Right forelimb (tissue), 1 donor: ENCODE results near the gene OLA1.
A peak's percentile ranks its signal among the peaks of the same experiment; 100 is the strongest.
"Not testable (repeated sequence)": the region's sequence is repeated elsewhere in the genome, so short reads cannot be mapped to it uniquely, and the experiment has no call there.

Source experiments
- DNase-seq: peaks from one replicate; pipeline ENCODE4 v3.0.0-alpha.2; 2018

Gene OLA1

GRCh38 chr2:174248187-174248997 lies at the start of gene OLA1:
TSS of gene OLA1 (minus strand) at chr2:174248532. CDS start at chr2:174246815, 1,717 bp downstream.
- peak; percentile 96 for DNase-seq

DNA sequence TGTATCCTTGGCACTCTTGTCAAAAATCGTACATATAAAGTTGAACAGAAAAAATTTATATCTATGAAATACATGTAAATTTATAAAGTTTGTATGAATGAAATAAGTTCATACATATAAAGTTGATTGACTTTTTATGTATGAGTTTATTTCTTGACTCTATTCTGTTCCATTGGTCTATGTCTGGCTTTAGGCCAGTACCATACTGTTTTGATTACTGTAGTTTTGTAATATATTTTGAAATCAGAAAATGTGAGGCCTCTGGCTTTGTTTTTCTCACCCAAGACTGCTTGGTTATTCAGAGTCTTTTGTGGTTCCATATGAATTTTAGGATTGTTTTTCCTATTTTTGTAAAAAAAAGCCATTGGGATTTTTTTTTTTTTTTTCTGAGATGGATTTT lies 44.6 kb upstream of the OLA1 start:
- no peak for DNase-seq

DNA sequence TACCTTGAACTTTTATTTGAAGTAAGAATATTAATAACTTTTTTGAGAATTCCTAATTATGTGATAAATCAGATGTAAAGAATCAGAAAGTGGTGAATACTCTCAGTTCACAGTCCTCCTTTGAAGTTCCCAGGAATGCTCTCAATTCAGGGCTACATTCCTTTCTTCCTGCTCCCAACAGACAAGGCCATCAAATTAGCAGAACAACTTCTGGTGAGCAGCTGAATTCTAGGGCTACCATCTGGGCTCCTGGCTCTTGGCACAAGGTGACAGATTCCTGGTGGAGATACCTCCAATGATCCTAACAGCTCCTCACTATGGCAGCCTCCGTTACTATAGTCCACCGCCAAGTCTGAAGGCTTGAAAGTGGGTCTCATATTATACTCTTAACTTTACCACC lies 37.8 kb upstream of the OLA1 start:
- no peak for DNase-seq

DNA sequence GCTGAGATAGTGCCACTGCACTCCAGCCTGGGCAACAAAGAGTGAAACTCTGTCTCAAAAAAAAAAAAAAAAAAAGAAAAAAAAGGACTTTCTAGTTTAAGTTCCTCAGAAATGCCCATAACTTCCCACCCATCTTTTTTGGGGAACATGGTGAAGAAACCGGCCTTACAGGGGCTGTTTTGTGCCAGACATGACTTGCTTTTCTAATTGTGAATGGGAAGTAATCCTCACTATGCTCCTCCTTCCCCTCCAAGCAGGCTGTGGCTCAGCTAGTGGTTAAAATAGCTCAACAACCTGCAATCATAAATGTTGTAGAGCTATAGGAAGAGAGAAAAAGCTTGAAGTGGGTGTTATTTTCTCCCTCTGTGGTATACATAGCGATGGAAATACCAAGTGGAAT lies 34.1 kb upstream of the OLA1 start:
- DNase-seq, result no peak

GRCh38 chr2:174281736-174282135 lies 33.4 kb upstream of the OLA1 start:
- no peak for DNase-seq

- no peak for DNase-seq
These were observed 32.3 kb upstream of the OLA1 start for GRCh38 chr2:174280596-174280995.

- DNase-seq, result not testable (repeated sequence)
These were observed 21.9 kb upstream of the OLA1 start for GRCh38 chr2:174270263-174270662.

DNA sequence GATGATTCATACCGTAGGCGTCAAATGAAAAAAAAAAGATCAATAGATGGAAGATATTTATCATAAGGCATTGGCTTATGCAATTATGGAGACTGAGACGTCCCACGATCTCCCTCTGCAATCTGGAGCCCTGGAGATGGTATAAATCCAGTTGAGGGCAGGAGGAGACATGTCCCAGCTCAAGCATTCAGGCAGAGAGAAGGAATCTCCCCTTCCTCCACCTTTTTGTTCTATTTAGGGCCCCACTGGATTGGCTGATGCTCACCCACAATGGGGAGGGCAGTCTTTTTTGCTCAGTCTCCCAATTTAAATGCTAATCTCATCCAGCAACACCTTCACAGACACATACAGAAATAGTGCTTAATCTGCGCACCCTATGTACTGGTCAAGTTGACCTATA lies 18.0 kb upstream of the OLA1 start:
- no peak for DNase-seq

DNA sequence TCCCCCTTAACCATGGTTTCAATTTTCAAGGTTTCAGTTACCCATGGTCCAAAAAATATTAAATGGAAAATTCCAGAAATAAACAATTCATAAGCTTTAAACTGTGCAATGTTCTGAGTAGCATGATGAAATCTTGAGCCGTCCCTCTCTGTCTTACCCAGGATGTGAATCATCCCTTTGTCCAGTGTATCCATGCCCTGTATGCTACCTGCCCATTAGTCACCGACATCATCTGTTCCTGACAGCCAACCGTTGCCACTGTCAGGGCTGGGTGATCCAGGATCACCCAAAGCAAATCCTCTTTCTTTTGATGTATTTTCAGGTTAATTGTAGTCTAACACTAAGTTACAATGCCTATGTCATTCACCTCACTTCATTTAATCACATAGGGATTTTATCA lies 15.7 kb upstream of the OLA1 start:
- DNase-seq, result no peak

- DNase-seq, result no peak
These were observed 11.6 kb upstream of the OLA1 start for GRCh38 chr2:174259981-174260380.

GRCh38 chr2:174254267-174254666 lies 5.9 kb upstream of the OLA1 start:
- no peak for DNase-seq

GRCh38 chr2:174248998-174249592 lies 763 bp upstream of the OLA1 start:
- DNase-seq, result no peak

GRCh38 chr2:174247474-174248186 lies 702 bp downstream of the OLA1 start:
- DNase-seq, result no peak

- DNase-seq, result no peak
These were observed 1.4 kb downstream of the OLA1 start for GRCh38 chr2:174246944-174247381.

DNA sequence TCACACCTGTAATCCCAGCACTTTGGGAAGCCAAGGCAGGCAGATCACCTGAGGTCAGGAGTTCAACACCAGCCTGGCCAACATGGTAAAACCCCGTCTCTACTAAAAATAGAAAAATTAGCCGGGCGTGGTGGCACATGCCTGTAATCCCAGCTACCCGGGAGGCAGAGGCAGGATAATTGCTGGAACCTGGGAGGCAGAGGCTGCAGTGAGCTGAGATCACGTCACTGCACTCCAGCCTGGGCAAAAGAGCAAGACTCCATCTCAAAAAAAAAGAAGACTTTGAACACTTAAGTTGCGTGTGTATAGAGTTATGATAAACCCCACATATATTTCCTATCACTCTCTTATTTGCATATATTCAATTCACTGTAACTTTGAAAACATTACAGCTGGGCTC lies 2.7 kb downstream of the OLA1 start:
- DNase-seq, result not testable (repeated sequence)

DNA sequence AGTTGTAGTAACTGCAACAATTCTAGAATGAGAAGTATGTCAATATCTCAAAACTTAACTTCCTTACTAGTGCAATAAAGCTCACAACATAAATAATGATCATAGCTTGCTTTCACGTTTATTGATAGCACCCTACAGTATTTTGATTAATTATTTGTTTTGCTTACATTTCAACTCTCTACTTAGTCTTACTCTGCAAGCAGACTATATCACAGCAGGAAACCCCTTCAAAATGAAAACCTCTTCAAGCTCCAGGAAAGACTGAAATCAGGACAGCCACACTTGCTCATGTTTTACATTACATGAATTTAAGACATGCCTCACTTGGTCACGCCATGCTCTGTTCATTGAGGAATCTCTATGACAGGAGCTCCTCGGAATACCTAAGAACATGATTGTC lies 3.3 kb downstream of the OLA1 start:
- DNase-seq, result no peak

DNA sequence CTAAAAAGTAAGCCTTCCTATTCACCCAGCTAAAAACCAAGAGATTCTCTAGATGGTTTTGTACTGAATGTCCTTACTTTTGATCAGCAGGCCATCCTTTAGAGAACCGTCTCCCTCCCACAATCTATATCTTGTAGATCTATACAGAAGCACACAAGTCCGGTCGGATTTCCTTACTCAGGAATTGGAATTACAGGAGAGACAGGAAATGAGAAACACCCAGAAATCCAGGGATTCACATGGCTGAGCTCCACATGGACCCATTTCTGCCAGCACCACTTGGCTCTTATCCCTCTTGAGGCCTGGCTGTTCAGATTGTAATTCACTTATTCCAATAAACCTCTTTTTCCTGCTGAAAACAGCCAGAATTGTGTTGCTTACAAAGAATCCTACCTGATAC lies 4.5 kb downstream of the OLA1 start:
- DNase-seq, result no peak

GRCh38 chr2:174240097-174240496 lies 8.2 kb downstream of the OLA1 start:
- DNase-seq, result no peak

DNA sequence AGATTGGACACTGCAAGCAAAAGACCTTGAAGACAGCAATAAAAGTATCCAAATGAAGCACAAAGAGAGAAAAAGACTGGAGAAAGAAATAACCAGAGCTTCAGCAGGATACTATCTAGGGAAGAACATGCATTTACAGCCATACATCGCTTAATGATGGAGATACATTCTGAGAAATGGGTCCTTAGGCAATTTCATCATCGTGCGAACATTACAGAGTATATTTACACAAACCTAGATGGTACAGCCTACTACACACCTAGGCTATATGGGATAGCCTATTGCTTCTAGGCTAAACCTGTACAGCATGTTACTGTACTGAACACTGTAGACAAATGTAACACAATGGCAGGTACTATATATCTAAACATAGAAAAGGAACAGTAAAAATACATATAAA lies 11.9 kb downstream of the OLA1 start:
- no peak for DNase-seq

DNA sequence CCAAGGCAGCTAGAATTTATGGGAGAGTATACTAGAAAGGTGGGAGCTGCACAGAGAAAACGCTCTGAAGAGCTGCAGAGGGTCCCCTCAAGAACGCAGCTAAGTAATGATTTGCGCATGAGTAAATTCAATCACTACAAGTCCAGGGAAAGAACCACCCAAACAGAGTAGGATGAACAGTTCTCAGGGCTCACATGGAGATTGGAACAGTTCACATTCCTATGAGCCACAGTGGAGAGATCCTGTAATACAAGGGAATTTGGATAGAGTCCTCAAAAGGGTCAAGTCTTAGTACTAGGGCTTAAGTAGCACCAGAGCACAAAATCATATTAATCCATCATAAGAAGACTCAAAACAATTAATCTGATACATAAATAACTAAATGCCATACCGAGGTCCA lies 12.7 kb downstream of the OLA1 start:
- no peak for DNase-seq

DNA sequence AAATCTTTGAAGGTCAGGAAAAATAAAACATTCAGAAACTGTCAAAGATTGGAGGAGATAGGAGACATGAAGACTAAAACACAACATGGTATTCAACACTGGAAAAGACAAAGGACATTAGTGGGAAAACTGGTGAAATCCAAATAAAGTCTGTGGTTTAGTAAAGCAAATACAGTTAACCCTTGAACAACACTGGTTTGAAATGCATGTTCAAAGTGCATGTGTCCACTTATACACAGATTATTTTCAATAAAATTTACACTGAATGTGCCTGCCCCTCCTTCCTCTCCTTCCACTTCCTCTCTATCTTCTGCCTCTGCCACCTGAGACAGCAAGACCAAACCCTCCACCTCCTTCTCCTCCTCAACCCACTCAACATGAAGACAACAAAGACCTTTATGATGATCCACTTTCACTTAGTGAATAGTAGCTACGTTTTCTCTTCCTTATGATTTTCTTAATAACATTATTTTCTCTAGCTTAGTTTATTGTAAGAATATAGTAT lies 14.5 kb downstream of the OLA1 start:
- DNase-seq, result no peak

GRCh38 chr2:174227748-174228147 lies 20.6 kb downstream of the OLA1 start:
- no peak for DNase-seq

DNA sequence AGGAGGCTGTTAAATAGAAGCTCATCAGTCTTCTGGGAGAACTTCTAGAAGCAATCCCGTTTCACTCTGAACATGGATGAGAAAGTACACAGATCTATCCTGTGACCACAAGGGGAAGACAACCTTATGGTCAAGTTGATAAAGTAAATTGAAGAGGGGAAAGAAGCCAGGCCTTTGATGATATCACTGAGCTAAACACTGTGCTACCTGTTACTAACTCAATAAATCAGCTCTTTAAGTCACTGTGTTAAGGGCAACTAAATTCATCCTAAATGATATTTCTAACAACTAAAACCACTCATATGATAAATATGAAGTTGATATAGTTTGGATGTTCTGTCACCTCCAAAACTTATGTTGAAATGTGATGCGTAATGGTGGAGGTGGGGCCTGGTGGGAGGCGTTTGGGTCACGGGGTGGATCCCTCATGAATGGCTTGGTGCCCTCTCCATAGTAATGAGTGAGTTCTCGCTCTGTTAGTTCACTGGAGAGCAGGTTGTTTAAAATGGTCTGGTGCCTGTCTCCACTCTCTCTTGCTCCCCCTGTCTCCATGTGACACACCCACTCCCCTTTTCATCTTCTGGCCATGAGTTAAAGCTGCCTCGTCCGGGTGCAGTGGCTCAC lies 23.6 kb downstream of the OLA1 start:
- no peak for DNase-seq
